Measurements from ENCODE around the gene PDZD7.

PDZD7 gene

DNA sequence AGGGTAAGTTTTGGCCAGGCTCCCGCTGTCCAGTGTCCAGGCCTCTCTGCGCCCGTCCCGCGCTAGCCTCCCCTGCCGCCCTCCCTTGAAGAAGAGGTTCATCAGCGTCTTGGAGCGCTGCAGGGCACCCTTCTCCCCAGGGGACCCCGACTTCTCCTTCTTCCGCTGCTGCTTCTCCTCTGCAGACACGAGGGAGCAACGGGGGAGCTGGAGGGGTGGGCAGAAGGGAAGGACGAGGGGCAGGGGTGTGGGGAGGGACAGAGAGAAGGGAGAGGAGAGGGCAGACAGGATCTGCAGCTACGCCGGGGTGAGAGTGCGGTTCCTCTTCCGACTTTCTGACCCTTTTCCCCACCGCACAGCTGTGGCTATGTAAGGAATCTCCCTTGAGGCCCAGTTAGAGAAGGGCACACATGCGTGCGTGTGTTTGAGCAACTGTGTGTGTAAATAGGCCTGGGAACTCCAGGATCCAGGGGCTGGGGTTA lies 12.8 kb downstream of the PDZD7 start:
- DNase-seq, result no peak

- DNase-seq, result no peak
These were observed 14.1 kb downstream of the PDZD7 start for GRCh38 chr10:101016814-101017213.

DNA sequence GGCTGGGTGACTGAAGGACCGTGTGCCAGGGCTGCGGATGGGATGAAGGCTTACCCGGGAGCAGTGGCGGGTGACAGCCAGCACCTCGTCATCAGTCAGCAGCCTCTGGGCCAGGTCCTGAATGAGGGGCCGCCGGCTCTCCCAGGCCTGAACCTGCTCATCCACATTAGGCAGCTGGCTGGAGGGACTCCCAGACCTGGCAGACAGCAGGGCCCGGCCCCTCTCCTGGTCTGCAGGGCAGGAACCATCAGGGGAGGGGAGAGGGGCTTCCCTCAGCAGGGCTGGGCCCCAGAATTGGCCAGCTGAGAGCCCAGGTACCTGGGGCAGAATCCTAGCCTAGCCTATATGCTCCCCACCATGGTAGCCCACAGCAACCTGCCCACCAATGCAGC lies 15.4 kb downstream of the PDZD7 start:
- DNase-seq, result no peak

- peak in 1 of 2 donors; percentile 37 for DNase-seq
These were observed 15.9 kb downstream of the PDZD7 start for GRCh38 chr10:101014966-101015581.

DNA sequence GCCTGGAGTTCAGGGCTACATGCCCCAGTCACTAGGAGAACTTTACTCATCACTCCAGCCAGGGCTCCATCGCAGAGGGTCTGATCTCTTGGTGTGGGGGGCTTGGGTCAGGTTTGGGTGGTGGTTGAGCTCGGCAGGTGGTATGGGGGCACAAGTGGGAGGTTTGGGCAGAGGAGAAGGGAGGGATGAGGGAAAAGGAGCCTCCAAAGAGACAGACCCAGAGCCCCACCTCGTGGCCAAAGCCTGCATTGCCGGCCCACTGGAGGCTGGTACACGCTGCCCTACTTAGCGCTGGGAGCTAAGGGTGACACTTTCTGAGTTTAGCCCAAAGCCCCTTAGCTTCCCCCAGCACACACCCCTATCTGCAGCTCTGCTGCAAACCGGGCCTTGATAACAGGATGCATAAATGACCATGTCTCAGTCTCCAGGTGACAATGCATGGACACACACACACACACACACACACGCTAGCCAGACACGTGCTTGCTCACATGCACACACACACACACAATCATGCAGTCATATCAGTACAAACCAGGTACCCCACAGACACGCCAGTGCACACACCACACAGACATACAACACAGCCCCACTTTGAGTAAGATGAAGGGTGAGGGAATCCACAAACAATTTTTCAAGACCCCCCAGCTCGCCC lies 16.6 kb downstream of the PDZD7 start:
- peak; percentile 83 to 88 for DNase-seq

GRCh38 chr10:101013365-101013825 lies 17.5 kb downstream of the PDZD7 start:
- no peak for DNase-seq

DNA sequence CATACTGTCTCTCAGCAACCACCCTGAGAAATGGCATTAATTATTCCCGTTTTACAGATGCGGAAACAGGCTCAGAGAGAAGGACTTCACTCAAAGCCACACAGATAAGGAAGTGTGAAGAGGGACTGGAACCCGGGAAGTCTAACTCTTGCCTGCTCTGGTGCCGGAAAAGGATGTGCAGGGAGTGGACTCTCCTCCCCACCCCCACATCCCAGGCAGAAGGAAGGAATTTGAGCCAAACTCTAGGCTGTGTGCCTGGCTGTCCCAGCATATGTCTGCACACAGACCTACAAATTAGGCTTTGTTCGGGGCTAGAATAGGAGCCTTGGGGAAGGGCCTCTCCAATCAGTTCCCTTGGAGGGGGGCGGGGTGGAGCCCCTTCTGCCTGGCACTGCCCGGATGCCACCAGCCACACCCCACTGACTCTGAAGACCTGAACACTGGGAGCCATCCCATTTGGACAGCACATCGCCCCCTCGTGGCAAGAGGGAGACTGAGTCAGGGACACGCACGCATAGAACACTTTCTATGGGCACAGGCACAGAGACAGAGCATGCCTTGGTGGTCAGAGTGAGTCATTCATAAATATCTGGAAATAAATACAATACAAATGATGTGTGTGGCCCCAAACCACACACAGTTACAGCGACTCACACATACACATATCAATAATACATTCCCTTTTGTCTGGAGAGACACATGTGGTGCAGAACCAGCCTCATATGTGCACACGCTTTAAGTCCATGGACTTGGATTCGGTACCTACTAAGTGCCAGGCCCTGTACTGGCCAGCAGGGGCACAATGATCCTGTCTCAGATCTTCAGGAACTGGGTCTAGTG lies 18.2 kb downstream of the PDZD7 start:
- peak; percentile 84 for DNase-seq

DNA sequence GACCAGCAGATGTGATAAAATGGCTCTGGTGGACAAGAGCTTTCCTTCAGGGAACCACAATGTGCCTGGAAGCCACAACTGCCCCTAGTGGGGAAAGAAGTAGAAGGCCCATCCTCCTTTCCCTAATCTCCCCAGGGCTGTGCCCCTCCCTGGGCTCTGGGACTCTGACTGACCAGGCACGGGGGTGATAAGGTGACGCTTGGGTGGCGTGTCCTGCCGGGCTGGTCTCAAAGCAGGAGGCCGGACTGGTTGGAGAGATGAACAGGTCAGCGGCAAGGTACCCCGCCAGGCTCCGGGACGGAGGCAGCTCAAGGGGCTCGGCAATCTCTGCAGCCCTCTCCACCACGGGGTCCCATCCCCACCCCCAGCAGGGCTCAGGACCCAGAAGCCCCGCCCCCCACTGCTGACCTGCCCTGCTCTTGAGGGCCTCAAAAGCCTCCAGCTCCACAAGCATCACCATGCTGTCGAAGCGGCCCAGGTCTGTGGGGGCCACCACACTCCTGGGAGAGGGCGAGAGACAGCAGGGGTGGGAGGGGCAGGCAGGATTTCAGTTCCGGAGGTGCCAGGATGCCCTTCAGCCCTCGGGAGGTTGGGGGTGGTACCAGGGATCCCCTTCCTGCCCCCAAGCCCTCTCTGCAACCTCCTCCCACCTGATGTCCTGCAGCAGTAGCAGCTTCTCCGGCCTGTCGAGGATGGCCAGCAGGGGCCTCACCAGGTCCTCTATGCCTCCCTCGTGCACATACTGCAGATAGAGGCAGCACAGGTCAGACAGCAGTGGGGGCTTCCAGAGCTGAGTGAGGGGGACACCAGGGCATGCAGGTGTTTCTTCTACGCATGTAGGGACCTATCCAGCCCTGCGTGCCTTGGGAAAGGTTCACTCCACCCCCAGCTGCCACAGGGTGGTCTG lies 19.2 kb downstream of the PDZD7 start:
- DNase-seq, result no peak

DNA sequence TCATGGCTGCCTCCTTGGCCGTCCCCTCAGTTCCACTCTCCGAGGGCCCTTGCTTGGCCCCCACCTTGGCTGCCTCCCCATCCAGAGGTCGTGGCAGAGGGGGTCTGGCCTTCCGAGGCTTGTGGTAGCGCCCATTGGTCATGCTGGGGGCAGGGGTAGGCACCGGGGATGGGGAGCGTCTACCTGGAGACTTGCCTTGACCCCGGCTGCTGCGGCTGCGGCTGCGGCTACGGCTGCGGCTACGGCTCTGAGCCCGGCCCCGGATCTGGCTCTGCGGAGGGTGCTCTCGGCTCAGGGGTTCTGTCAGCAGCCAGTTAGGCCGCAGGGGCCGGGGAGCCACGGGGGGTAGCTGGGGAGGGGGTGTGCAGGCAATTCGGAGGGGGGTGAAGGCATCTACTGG lies 20.6 kb downstream of the PDZD7 start:
- DNase-seq, result no peak

DNA sequence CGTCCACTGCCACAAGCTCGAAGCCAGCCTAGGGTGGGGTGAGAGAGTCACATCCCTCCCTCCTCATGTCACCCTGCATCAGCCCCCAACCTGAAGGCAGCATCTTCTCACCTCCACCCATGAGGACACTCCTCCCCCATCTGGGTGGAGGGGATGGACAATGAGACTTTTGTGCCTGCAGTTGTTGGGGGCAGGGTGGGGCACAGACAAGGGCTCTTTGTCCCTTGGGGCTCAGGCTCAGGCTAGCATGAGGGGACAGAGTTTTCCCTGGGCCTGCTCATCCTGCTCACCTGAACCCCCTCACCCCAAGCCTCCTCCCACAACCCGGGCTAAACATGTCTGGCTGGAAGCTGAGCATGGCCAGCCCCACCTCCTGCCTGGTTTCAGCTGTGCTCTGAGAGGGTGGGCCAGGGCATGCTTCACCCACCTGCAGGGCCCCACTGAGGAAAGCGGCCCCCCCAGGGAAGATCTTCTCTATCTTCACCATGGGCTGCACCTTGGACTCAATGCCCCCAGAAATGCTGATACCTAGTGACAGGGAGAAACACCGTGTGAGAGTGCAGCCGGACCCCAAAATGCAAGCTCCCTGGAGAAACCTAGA lies 22.0 kb downstream of the PDZD7 start:
- no peak for DNase-seq

DNA sequence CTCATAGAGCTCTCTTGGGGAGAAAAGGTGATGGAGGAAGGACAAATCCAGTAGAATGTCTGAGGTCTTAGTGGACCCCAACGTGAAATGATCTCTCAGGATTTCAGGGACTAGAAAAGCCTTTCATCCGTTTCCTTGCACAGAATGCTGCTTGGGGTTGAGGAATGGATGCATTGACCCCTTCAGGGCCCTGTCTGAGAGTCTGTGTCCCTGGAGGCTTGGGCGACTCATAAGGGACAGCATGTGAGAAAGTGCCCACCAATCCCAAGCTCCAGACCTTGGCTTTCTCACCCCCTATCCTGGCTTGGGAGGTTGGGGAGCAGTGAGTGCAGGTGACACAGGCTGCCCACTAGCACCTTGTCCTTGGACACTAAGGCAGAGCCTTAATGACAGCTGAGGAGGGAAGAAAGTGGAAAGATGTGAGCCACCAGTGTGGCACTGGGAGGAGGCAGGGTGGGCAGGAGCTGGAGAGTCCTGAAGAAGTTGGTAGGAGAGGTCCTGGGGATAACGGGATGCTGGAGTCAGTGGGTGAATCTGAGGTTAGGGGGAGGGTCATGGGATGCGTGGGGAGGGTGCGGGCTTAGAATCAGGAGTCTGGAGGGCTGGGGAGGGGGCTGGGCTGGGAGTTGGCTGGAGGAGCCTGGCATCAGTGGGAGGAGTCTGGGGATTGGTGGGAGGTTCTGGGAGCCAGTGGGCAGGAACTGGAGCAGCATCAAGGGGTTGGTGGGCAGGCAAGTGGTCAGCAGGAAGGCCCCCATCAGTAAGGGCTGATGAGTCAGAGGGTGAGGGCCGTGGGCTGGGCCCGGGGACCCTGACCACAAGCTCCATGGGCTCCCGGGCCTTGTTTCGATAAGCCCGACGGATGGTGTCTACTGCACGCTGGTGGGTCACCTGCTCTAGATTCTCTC lies 22.8 kb downstream of the PDZD7 start:
- DNase-seq, result no peak

- no peak for DNase-seq
These were observed 23.7 kb downstream of the PDZD7 start for GRCh38 chr10:101007099-101007711.

GRCh38 chr10:101006593-101007098 lies 24.3 kb downstream of the PDZD7 start:
- no peak for DNase-seq

DNA sequence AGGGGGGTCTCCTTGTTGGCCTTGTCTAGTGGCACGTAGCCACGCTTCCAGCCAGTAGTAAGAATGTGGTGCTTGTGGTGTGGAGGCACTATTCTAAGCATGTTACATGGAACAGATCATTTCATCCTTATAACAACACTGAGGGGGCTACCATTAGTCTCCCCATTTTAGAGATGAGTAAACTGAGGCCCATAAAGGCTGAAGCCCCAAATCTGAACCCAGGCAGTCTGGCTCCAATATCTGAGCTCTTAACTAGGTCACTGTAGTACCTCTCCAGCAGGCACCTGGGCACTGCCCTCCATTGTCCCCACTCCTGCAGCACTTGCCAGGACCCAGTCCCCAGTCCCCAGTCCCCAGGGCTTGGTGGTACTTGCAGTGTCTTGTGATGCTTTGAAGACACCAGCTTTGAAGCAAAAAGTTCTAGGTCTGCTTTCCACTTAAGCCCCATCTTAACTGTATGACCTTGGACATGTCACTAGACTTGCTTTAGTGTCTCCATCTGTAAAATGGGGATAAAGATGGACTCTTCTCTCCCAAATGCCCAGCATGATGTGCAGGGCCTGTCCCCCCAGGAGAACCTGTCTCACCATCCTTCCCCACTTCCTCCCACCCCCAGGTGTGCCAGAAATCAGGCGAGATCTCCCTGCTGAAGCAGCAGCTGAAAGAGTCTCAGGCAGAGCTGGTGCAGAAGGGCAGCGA lies 24.9 kb downstream of the PDZD7 start:
- DNase-seq, result no peak

GRCh38 chr10:101005361-101005760 lies 25.6 kb downstream of the PDZD7 start:
- no peak for DNase-seq

DNA sequence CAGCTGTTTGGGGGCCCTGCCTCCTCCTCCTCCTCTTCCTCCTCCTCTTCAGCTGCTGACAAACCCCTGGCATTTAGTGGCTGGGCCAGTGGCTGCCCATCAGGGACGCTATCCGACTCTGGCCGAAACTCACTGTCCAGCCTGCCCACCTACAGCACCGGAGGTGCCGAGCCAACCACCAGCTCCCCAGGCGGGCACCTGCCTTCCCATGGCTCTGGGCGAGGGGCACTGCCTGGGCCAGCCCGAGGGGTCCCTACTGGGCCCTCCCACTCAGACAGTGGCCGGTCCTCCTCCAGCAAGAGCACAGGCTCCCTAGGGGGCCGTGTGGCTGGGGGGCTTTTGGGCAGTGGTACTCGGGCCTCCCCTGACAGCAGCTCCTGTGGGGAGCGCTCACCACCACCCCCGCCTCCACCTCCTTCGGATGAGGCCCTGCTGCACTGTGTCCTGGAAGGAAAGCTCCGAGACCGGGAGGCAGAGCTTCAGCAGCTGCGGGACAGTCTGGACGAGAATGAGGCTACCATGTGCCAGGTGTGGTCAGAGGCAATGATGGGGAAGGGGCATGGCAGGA lies 27.2 kb downstream of the PDZD7 start:
- DNase-seq, result no peak

GRCh38 chr10:101002456-101002855 lies 28.5 kb downstream of the PDZD7 start:
- no peak for DNase-seq

- no peak for DNase-seq
These were observed 29.3 kb downstream of the PDZD7 start for GRCh38 chr10:101001659-101002035.

DNA sequence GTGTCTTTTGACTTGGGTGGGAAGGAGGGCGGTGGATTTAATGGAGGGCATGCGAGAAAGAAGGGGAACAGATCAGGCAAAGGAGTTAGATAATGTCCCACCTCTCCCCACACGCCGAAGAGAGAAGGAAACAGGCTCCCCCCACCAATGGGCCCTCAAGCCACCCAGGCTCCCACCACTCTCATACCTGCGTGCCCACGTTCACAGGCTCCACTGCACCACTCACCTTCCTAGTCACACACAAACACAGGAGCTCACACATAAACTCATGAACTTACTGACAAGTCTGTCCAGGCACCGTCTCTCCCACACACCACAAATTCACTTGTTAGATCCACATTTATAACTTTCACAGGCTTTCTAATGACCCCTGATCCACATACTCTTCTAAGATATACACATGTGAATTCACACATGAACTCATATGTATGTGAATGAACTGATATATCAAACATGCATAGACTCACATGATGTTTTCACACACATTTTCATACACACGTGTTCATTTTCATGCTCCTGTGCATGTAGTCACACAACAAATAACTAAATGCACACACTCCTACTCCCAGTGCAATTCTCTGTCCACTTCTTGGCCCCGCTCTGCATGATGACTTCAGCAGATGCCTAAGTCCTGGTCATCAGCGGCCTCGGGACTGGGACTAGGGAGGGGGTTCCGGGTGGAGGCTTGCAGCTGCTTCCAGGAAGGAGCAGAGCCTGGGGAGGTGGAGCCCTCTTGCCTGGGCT lies 29.8 kb downstream of the PDZD7 start:
- DNase-seq, result no peak

Data from stimulated activated CD4-positive, alpha-beta T cell treated with anti-CD3 and anti-CD28 coated beads, Interleukin-2, amount 100 ng/mL, for 24 hours (primary cell).